HEK293T (cell line): ENCODE results near the gene ADGRF1.
A peak's percentile ranks its signal among the peaks of the same experiment; 100 is the strongest.

ENCODE experiments used
- CTCF ChIA-PET: fragments of 350-600 bp; formaldehyde crosslinking; extraction: SDS; loops from one replicate; lab custom pipeline; 2021; ENCODE audit warnings: antibody characterized with exemption, inconsistent platforms; lab: Yijun Ruan, JAX
- POLR2A ChIA-PET: fragments of 350-600 bp; formaldehyde crosslinking; extraction: SDS; loops from one replicate; lab custom pipeline; 2020; ENCODE audit warnings: antibody characterized with exemption, inconsistent platforms; lab: Yijun Ruan, JAX
- DNase-seq: peaks from one replicate; pipeline ENCODE4 v3.0.0; 2012; ENCODE audit warnings: mixed read lengths; ENCODE audit errors: extremely low spot score
- ARNT ChIP-seq: fragments of 450-650 bp; IDR thresholded peaks from 2 replicates; pipeline ENCODE4 v1.6.1; 2017; ENCODE audit warnings: mild to moderate bottlenecking
- BHLHE40 ChIP-seq: fragments of 450-650 bp; IDR thresholded peaks from 2 replicates; pipeline ENCODE4 v1.6.1; 2016; ENCODE audit warnings: mild to moderate bottlenecking, moderate library complexity, borderline replicate concordance
- CTBP1 ChIP-seq: fragments of 450-650 bp; IDR thresholded peaks from 2 replicates; pipeline ENCODE4 v1.6.1; 2016; ENCODE audit warnings: borderline replicate concordance
- ELF4 ChIP-seq: fragments of 450-650 bp; IDR thresholded peaks from 2 replicates; pipeline ENCODE4 v1.6.1; 2017; ENCODE audit warnings: antibody characterized with exemption
- FOXA1 ChIP-seq: fragments of 450-650 bp; IDR thresholded peaks from 2 replicates; pipeline ENCODE4 v1.6.1; 2016; ENCODE audit warnings: mild to moderate bottlenecking
- FOXK2 ChIP-seq: fragments of 450-650 bp; IDR thresholded peaks from 2 replicates; pipeline ENCODE4 v1.6.1; 2016; ENCODE audit warnings: mild to moderate bottlenecking
- FOXM1 ChIP-seq: fragments of 450-650 bp; IDR thresholded peaks from 2 replicates; pipeline ENCODE4 v1.6.1; 2017; ENCODE audit warnings: mild to moderate bottlenecking, borderline replicate concordance
- HDGF ChIP-seq: fragments of 450-650 bp; IDR thresholded peaks from 2 replicates; pipeline ENCODE4 v1.6.1; 2017; ENCODE audit warnings: antibody characterized with exemption, borderline replicate concordance
- L3MBTL2 ChIP-seq: fragments of 450-650 bp; conservative IDR thresholded peaks from 2 replicates; pipeline ENCODE4 v1.6.1; 2016; ENCODE audit warnings: mild to moderate bottlenecking
- LEF1 ChIP-seq: fragments of 450-650 bp; IDR thresholded peaks from 2 replicates; pipeline ENCODE4 v1.6.1; 2017; ENCODE audit warnings: mild to moderate bottlenecking, borderline replicate concordance
- NFRKB ChIP-seq: fragments of 450-650 bp; IDR thresholded peaks from 2 replicates; pipeline ENCODE4 v1.6.1; 2016; ENCODE audit warnings: mild to moderate bottlenecking, moderate library complexity
- SP1 ChIP-seq: fragments of 450-650 bp; IDR thresholded peaks from 2 replicates; pipeline ENCODE4 v1.6.1; 2017
- SUZ12 ChIP-seq: fragments of 450-650 bp; IDR thresholded peaks from 2 replicates; pipeline ENCODE4 v1.6.1; 2016; ENCODE audit warnings: mild to moderate bottlenecking
- TARDBP ChIP-seq: fragments of 450-650 bp; IDR thresholded peaks from 2 replicates; pipeline ENCODE4 v1.6.1; 2016
- ZNF384 ChIP-seq: fragments of 450-650 bp; IDR thresholded peaks from 2 replicates; pipeline ENCODE4 v1.6.1; 2016
- TF ChIP-seq, protein P1 (sequence below): fragments of 450-650 bp; IDR thresholded peaks from 2 replicates; pipeline ENCODE4 v1.6.1; 2016

The ADGRF1 gene

DNA sequence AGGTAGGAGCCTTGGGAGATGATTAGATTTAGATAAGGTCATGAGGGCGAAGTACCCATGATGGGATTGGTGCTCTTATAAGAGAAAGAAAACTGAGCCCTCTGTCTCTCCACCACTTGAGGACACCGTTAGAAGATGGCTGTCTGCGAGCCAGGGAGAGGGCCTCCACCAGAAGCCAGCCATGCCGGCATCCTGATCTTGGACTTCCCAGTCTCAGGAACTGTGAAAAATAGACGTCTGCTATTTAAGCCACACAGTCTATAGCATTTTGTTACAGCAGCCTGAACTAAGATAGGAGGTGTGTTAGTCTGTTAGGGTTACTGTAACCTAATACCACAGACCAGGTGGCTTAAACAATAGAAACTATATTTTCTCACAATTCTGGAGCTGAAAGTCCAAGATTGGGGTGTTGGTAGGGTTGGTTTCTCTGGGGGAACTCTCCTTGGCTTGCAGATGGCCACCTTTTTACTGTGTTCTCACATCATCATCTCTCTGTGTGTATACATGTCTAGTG, 38.0 kb upstream of the ADGRF1 start:
- ChIA-PET CTCF (interaction anchor here (0.6 kb wide), 1 partner anchor 20 kb away, joined by 3 read pairs; no protein-coding TSS in a partner anchor), POLR2A (interaction anchor here (1.2 kb wide), 1 partner anchor 38 kb away, joined by 3 read pairs; the partner anchor contains the start of gene ADGRF1)
- DNase-seq: no peak
- TF ChIP-seq FOXK2 (no peak), FOXA1 (no peak), LEF1 (no peak), FOXM1 (no peak), CTBP1 (no peak)

DNA sequence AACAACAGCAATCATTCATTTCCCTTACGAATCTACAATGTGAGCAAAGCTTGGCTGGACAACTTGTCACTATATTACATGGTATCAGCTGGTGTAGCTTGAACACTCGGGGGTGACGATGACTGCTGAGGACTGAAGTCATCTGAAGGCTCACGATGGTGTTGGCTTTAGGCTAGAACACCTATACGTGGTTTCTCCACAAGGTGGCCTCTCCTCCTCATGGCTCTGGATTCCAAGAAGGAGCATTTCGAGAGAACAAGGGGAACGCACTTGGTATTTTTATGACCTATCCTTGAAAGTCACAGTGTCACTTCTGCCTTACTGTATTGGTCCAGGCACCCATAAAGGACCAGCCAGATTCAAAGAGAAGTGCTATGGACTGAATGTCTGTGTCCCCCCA, 37.5 kb upstream of the ADGRF1 start:
- TF ChIP-seq FOXA1 (no peak), LEF1 (no peak), FOXM1 (no peak), CTBP1 (no peak), TARDBP (no peak), FOXK2 (no peak), SP1 (no peak), ELF4 (no peak), ARNT (no peak), BHLHE40 (no peak), SUZ12 (no peak), HDGF (no peak), L3MBTL2 (no peak), NFRKB (no peak), ZNF384 (no peak)
- TF ChIP-seq, protein P1, sequence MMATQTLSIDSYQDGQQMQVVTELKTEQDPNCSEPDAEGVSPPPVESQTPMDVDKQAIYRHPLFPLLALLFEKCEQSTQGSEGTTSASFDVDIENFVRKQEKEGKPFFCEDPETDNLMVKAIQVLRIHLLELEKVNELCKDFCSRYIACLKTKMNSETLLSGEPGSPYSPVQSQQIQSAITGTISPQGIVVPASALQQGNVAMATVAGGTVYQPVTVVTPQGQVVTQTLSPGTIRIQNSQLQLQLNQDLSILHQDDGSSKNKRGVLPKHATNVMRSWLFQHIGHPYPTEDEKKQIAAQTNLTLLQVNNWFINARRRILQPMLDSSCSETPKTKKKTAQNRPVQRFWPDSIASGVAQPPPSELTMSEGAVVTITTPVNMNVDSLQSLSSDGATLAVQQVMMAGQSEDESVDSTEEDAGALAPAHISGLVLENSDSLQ: no peak
- CTCF ChIA-PET: interaction anchor here (0.6 to 0.7 kb wide), 2 partner anchors 14 to 21 kb away, joined by 3 read pairs; no protein-coding TSS in a partner anchor
- POLR2A ChIA-PET: no interaction called here
- peak; percentile 32 for DNase-seq

DNA sequence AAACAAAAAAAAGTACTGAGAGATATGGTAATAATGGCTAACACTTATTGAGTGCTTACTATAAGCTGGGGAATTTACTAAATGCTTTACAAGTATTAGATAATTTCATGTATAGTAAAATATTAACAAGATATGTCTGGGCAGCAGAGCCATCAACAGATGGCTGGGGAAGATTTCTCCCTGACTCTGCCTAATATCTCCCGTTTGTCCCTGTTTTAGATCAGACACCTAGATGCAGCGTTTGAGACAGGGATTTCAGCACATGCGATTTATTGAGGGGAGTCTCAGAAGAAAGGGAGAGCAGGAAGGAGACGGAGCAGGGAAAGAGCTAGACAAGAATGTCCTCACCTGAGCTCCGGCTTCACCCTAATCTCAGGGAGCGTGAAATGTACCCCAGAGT, 36.9 kb upstream of the ADGRF1 start:
- ChIA-PET CTCF (interaction anchor here (0.7 kb wide), 1 partner anchor 15 kb away, joined by 3 read pairs; no protein-coding TSS in a partner anchor), POLR2A (no interaction called here)
- TF ChIP-seq ARNT (no peak), SUZ12 (no peak), FOXK2 (no peak), FOXM1 (no peak), CTBP1 (no peak), TARDBP (no peak), SP1 (no peak), ELF4 (no peak), HDGF (no peak), L3MBTL2 (no peak), FOXA1 (no peak), NFRKB (no peak), ZNF384 (no peak), LEF1 (no peak), BHLHE40 (no peak)
- TF ChIP-seq, protein P1: no peak
- DNase-seq: no peak

DNA sequence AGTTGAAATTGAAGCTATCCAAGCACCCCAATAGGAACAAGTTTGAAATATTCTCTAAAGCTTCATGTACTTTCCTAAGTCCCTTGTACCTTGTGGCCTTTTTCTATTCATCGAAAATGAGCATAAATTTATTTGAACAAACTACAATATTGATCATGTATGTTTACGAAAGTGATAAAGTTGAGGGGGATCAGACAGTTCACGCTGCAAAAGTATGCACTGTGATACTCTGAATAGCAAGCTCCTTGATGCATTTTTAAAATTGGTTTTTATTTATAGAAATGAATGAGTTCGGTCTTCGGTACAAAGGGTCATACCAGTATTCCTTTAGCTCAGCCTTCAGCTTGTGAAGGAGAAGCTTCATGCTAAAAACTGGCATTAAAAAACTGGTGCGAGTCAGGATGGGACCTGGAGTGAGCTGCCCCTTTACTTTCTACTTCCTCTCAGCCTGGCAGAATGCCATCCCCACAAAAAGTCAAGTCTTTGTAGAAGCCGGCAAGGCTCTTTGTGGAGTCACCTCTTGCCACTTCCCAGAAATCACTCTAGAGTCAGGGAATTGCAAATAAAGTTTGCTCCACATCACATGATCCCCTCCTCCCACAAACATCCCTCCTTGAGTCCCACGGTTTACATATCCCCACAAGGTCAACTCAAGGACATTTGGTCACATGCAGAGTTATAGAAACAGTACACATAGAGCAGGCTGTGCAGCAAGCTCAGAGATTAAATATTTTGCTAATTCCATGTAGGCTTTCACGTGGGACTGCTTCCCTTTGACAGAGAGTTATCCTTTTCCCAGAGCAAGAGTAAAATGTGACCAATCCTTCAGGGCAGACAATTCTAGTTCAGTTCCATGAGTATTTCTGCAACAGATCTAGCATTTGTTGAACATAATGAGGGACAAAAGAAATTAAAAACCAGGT, 34.6 kb upstream of the ADGRF1 start:
- CTCF ChIA-PET: interaction anchor here (0.5 kb wide), 1 partner anchor 91 kb away, joined by 3 read pairs; no protein-coding TSS in a partner anchor
- no peak for TF ChIP-seq ARNT
- no peak for TF ChIP-seq SP1
- no peak for TF ChIP-seq ELF4
- no peak for TF ChIP-seq HDGF
- TF ChIP-seq FOXA1: no peak
- TF ChIP-seq FOXM1: no peak
- no peak for TF ChIP-seq BHLHE40
- TF ChIP-seq FOXK2: no peak
- no peak for TF ChIP-seq L3MBTL2
- TF ChIP-seq LEF1: no peak
- TF ChIP-seq, protein P1: no peak
- no peak for TF ChIP-seq SUZ12
- no peak for TF ChIP-seq ZNF384
- DNase-seq: no peak
- POLR2A ChIA-PET: no interaction called here

DNA sequence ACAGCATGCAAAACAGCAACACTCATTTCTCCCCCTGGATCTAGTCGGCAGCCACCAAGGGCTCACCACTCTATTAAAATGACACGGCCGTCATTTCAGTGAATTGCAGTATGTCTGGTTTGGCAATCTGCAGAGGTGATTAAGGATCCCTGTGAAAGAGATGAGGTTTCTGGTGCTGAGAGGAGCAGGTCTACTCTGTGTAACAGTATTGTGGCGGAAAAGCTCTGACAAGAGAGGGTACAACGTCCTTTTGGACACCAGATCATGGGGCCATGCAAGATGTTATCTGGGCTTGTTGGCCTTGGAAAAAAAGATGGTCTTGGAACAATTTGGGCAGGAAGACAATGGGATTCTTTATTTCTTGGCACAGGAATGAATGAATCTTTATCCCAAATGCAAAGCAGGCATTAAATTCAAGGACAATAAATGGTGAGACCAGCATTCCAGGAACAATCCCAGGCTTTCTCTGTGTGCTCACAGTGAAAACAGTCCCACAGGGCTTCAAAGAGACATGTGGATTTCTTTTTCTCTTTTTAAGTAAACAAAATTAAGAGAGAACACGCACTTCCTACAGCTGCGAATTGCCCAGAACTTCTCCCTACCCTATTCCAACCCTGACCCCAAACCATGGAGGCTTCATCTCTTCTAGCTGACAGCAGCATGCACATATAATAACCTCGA, 33.7 kb upstream of the ADGRF1 start:
- POLR2A ChIA-PET: no interaction called here
- TF ChIP-seq BHLHE40 (no peak), HDGF (no peak), CTBP1 (no peak), FOXA1 (no peak), TARDBP (no peak), ELF4 (no peak), L3MBTL2 (no peak), LEF1 (no peak), NFRKB (no peak), FOXM1 (no peak), SUZ12 (no peak), FOXK2 (no peak), ARNT (no peak), ZNF384 (no peak), SP1 (no peak)
- TF ChIP-seq, protein P1: no peak
- no peak for DNase-seq
- CTCF ChIA-PET: interaction anchor here (0.5 kb wide), 1 partner anchor 90 kb away, joined by 3 read pairs; no protein-coding TSS in a partner anchor
